HepG2 (cell line): Measurements from ENCODE around the gene ZFPM1. TPM values are rescaled to one million over a fixed set of nuclear protein-coding genes. Genes with fewer than 3 reads are reported as not detected.

Experiments
- AKAP8 ChIP-seq: sonication (generic); formaldehyde crosslinking; IDR thresholded peaks from 2 replicates; pipeline ENCODE4 v1.5.1; 2020; ENCODE audit warnings: mild to moderate bottlenecking, missing genetic modification reagents
- EEA1 ChIP-seq: sonication (generic); formaldehyde crosslinking; IDR thresholded peaks from 2 replicates; pipeline ENCODE4 v1.5.1; 2020; ENCODE audit warnings: mild to moderate bottlenecking, missing genetic modification reagents, borderline replicate concordance
- KLF12 ChIP-seq: sonication (generic); formaldehyde crosslinking; IDR thresholded peaks from 2 replicates; pipeline ENCODE4 v1.4.0; 2020; ENCODE audit warnings: missing genetic modification reagents, borderline replicate concordance
- MTA1 ChIP-seq: sonication (generic); formaldehyde crosslinking; IDR thresholded peaks from 2 replicates; pipeline ENCODE4 v1.4.0; 2020; ENCODE audit warnings: missing genetic modification reagents, mild to moderate bottlenecking, borderline replicate concordance
- NR3C1 ChIP-seq: sonication (generic); formaldehyde crosslinking; IDR thresholded peaks from 2 replicates; pipeline ENCODE4 v1.4.0; 2020; ENCODE audit warnings: missing genetic modification reagents
- SNAI1 ChIP-seq: sonication (generic); formaldehyde crosslinking; IDR thresholded peaks from 2 replicates; pipeline ENCODE4 v1.5.0; 2020; ENCODE audit warnings: mild to moderate bottlenecking, missing genetic modification reagents, borderline replicate concordance
- SP4 ChIP-seq: sonication (generic); formaldehyde crosslinking; IDR thresholded peaks from 2 replicates; pipeline ENCODE4 v1.8.1; 2023; ENCODE audit warnings: mild to moderate bottlenecking, missing genetic modification reagents
- SPEN ChIP-seq: sonication (generic); formaldehyde crosslinking; IDR thresholded peaks from 2 replicates; pipeline ENCODE4 v1.5.1; 2020; ENCODE audit warnings: low read depth, mild to moderate bottlenecking, missing genetic modification reagents
- ZEB1 ChIP-seq: IDR thresholded peaks from 2 replicates; pipeline ENCODE4 v1.6.1; 2012; ENCODE audit warnings: mild to moderate bottlenecking, low read depth, inconsistent platforms; ENCODE audit not compliant: insufficient replicate concordance
- ZNF484 ChIP-seq: sonication (generic); formaldehyde crosslinking; IDR thresholded peaks from 2 replicates; pipeline ENCODE4 v1.5.1; 2020; ENCODE audit warnings: mild to moderate bottlenecking, low read depth, missing genetic modification reagents, borderline replicate concordance
- polyA plus RNA-seq, 8 experiments: library from polyadenylated mRNA; depleted of rRNA in 3 of 8; stranded (reverse) in 7 of 8; unstranded in 1 of 8; fragments of >200 nt; fragmentation: Illumina TruSeq in 4 of 8; extraction: Trizol in 4 of 8; gene quantifications; 2 replicates each; pipeline versions ENCODE4 v1.2.1 to v1.2.3, GENCODE V29; 2011 to 2016; ENCODE audit warnings: low read depth in 4 of 8, missing spikeins in 1 of 8, mixed read lengths in 1 of 8; ENCODE audit not compliant: insufficient read depth in 1 of 8
- total RNA-seq, 5 experiments: library from RNA; depleted of rRNA; stranded (reverse); fragments of >200 nt; fragmentation: Illumina TruSeq; extraction: Trizol; gene quantifications; 2 replicates each; pipeline ENCODE4 v1.2.3, GENCODE V29; 2016; ENCODE audit warnings: low read depth in 1 of 5
- TF ChIP-seq, protein P1 (sequence below): sonication (generic); formaldehyde crosslinking; IDR thresholded peaks from 2 replicates; pipeline ENCODE4 v1.4.0; 2020; ENCODE audit warnings: missing genetic modification reagents
- TF ChIP-seq, protein P2 (sequence below): sonication (generic); formaldehyde crosslinking; IDR thresholded peaks from 2 replicates; pipeline ENCODE4 v1.5.0; 2020; ENCODE audit warnings: mild to moderate bottlenecking, missing genetic modification reagents
- TF ChIP-seq, protein P3 (sequence below): sonication (generic); formaldehyde crosslinking; conservative IDR thresholded peaks from 2 replicates; pipeline ENCODE4 v1.4.0; 2020; ENCODE audit warnings: mild to moderate bottlenecking, missing genetic modification reagents, moderate library complexity
- TF ChIP-seq, protein P4 (sequence below): sonication (generic); formaldehyde crosslinking; IDR thresholded peaks from 2 replicates; pipeline ENCODE4 v1.5.1; 2020; ENCODE audit warnings: missing genetic modification reagents, mild to moderate bottlenecking, borderline replicate concordance
- TF ChIP-seq, protein P5 (sequence below): sonication (generic); formaldehyde crosslinking; IDR thresholded peaks from 2 replicates; pipeline ENCODE4 v1.4.0; 2020; ENCODE audit warnings: missing genetic modification reagents, mild to moderate bottlenecking, borderline replicate concordance
- TF ChIP-seq, protein P6 (sequence below): conservative IDR thresholded peaks from 2 replicates; pipeline ENCODE4 v1.6.1; 2018; ENCODE audit warnings: missing genetic modification reagents

ZFPM1 gene
- total and polyA plus RNA-seq, 2 of the 13 experiments (the other 11 are each of a cell fraction or from before 2014, with no cell fraction given), result 1.3 to 3.8 TPM

DNA sequence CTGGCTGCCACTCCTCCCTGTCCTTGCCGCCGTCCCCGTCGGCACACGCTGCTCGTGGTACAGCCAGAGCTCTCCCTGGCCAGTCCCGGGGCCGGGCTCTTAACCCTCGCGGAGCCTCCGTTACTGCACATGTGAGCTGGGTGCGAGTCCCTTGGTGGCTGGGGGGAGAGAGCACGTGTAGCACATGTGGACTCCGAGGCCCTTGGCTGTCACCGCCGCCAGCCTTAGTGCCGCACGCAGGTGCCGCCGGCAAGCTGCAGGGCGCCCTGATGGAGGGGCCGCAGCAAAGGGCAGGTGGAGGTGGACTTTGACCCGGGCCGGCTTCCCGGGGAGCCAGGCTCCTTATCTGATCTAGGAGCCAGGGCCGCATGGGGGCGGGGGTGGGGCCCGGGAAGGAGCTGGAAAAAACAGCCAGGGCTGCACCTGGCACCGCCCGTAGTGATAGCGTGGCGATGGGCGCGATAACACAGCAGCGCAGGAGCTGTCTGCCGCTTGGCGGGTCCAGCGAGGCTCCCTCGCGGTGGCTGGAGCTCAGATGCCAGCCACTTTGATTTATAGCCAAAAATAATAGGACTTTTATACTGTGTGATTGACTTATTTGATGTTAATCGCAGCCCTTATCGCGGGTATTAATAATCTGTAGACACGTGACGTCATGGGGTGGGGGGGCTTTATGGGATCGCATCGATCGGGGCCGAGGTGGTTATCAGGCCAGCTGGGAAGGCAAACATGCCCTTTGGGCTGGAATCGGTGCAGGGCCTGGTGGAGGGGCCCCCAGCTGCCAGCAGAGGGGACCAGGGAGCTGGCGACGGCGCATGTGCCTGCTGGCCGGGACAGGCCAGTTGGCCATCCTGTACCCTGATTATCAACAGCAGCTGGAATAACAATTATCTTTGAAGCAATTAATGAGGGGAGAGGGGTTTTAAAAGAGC lies 35.1 kb downstream of the ZFPM1 start (continued):
- TF ChIP-seq, protein P1, sequence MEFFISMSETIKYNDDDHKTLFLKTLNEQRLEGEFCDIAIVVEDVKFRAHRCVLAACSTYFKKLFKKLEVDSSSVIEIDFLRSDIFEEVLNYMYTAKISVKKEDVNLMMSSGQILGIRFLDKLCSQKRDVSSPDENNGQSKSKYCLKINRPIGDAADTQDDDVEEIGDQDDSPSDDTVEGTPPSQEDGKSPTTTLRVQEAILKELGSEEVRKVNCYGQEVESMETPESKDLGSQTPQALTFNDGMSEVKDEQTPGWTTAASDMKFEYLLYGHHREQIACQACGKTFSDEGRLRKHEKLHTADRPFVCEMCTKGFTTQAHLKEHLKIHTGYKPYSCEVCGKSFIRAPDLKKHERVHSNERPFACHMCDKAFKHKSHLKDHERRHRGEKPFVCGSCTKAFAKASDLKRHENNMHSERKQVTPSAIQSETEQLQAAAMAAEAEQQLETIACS (CRISPR knock-in tag), result peak; percentile 88
- TF ChIP-seq ZEB1 (peak; percentile 89), NR3C1 (CRISPR knock-in tag) (no peak; the same call in 1 of the 2 replicates), SP4 (CRISPR knock-in tag) (peak; percentile 98), EEA1 (CRISPR knock-in tag) (peak; percentile 100), KLF12 (CRISPR knock-in tag) (peak; percentile 100), MTA1 (CRISPR knock-in tag) (peak; percentile 100), SPEN (CRISPR knock-in tag) (peak; percentile 100), SNAI1 (CRISPR knock-in tag) (peak; percentile 100), ZNF484 (CRISPR knock-in tag) (peak; percentile 100), AKAP8 (peak; percentile 100)
- TF ChIP-seq, protein P2, sequence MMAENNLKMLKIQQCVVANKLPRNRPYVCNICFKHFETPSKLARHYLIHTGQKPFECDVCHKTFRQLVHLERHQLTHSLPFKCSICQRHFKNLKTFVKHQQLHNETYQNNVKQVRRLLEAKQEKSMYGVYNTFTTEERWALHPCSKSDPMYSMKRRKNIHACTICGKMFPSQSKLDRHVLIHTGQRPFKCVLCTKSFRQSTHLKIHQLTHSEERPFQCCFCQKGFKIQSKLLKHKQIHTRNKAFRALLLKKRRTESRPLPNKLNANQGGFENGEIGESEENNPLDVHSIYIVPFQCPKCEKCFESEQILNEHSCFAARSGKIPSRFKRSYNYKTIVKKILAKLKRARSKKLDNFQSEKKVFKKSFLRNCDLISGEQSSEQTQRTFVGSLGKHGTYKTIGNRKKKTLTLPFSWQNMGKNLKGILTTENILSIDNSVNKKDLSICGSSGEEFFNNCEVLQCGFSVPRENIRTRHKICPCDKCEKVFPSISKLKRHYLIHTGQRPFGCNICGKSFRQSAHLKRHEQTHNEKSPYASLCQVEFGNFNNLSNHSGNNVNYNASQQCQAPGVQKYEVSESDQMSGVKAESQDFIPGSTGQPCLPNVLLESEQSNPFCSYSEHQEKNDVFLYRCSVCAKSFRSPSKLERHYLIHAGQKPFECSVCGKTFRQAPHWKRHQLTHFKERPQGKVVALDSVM, result peak; percentile 97
- TF ChIP-seq, protein P3, sequence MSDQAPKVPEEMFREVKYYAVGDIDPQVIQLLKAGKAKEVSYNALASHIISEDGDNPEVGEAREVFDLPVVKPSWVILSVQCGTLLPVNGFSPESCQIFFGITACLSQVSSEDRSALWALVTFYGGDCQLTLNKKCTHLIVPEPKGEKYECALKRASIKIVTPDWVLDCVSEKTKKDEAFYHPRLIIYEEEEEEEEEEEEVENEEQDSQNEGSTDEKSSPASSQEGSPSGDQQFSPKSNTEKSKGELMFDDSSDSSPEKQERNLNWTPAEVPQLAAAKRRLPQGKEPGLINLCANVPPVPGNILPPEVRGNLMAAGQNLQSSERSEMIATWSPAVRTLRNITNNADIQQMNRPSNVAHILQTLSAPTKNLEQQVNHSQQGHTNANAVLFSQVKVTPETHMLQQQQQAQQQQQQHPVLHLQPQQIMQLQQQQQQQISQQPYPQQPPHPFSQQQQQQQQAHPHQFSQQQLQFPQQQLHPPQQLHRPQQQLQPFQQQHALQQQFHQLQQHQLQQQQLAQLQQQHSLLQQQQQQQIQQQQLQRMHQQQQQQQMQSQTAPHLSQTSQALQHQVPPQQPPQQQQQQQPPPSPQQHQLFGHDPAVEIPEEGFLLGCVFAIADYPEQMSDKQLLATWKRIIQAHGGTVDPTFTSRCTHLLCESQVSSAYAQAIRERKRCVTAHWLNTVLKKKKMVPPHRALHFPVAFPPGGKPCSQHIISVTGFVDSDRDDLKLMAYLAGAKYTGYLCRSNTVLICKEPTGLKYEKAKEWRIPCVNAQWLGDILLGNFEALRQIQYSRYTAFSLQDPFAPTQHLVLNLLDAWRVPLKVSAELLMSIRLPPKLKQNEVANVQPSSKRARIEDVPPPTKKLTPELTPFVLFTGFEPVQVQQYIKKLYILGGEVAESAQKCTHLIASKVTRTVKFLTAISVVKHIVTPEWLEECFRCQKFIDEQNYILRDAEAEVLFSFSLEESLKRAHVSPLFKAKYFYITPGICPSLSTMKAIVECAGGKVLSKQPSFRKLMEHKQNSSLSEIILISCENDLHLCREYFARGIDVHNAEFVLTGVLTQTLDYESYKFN (CRISPR knock-in tag), result peak; percentile 99
- TF ChIP-seq, protein P4, sequence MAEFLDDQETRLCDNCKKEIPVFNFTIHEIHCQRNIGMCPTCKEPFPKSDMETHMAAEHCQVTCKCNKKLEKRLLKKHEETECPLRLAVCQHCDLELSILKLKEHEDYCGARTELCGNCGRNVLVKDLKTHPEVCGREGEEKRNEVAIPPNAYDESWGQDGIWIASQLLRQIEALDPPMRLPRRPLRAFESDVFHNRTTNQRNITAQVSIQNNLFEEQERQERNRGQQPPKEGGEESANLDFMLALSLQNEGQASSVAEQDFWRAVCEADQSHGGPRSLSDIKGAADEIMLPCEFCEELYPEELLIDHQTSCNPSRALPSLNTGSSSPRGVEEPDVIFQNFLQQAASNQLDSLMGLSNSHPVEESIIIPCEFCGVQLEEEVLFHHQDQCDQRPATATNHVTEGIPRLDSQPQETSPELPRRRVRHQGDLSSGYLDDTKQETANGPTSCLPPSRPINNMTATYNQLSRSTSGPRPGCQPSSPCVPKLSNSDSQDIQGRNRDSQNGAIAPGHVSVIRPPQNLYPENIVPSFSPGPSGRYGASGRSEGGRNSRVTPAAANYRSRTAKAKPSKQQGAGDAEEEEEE, result peak; percentile 100
- TF ChIP-seq, protein P5, sequence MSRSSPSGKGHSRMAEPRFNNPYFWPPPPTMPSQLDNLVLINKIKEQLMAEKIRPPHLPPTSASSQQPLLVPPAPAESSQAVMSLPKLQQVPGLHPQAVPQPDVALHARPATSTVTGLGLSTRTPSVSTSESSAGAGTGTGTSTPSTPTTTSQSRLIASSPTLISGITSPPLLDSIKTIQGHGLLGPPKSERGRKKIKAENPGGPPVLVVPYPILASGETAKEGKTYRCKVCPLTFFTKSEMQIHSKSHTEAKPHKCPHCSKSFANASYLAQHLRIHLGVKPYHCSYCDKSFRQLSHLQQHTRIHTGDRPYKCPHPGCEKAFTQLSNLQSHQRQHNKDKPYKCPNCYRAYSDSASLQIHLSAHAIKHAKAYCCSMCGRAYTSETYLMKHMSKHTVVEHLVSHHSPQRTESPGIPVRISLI (CRISPR knock-in tag), result peak; percentile 94
- TF ChIP-seq, protein P6, sequence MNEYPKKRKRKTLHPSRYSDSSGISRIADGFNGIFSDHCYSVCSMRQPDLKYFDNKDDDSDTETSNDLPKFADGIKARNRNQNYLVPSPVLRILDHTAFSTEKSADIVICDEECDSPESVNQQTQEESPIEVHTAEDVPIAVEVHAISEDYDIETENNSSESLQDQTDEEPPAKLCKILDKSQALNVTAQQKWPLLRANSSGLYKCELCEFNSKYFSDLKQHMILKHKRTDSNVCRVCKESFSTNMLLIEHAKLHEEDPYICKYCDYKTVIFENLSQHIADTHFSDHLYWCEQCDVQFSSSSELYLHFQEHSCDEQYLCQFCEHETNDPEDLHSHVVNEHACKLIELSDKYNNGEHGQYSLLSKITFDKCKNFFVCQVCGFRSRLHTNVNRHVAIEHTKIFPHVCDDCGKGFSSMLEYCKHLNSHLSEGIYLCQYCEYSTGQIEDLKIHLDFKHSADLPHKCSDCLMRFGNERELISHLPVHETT, result peak; percentile 99
